ENCODE data around the gene SLC25A21. TPM values are rescaled to one million over a fixed set of nuclear protein-coding genes. Genes with fewer than 3 reads are reported as not detected.

The SLC25A21 gene
- total and polyA plus RNA-seq, 10 of the 15 experiments (the other 5 are each of a cell fraction or from before 2014, with no cell fraction given), result 0.06 to 0.72 (median 0.17) TPM; not detected in 3

DNA sequence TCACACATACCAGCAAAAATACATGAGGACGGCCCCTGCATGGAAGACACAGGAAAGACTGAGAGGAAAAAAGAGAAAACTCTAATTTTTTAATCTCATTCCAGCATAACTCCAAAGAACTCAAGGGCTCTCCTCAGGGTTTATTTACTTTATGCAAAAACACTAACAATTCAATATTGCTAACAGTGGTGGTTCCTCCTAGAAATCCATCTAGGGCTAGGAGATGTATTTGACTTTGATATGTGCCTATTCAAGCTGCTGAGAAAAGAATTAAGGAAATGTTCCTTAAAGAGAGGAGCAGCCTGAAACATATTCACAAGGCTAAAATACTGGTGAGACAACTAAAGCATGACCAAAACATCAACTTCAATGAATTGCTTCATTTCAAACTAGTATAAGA, 57.0 kb downstream of the SLC25A21 start (continued):
- TF ChIP-seq FOS (IDR thresholded peaks at IDR 0.05; ENCODE audit: borderline replicate concordance, extremely low read depth, insufficient read length) (no peak), SIN3A (IDR thresholded peaks at IDR 0.05; ENCODE audit: low read depth, low read length) (no peak)

DNA sequence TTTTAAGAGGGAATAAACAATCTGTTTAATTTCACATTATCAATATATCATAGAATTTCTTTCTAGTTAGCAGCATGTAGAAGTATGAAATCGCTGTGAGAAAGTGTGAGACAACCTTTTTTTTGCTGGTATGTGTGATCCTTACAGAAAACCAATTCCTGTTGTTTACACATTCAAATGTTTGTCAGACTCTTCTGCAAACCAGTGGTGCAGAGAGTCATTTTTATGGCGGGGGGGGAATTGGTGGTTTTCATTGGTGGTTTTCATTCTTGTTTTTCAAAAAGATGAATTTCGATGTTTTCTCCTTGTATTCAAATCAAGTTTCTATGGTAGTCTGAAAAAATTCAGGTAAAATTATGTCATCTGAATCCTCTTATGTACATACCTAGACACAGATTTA, 57.8 kb downstream of the SLC25A21 start:
- Histone ChIP-seq H3K4me3 (no peak overlapping the region), H3K9ac (ENCODE audit: control insufficient read depth, insufficient read depth, low read length) (no peak overlapping the region), H2AFZ (ENCODE audit: control insufficient read depth, low read depth, low read length) (no peak overlapping the region), H3K27ac (ENCODE audit: control insufficient read depth, insufficient read depth) (no peak overlapping the region), H3K79me2 (ENCODE audit: control insufficient read depth, insufficient read depth, low read length) (no peaks in the 10 kb centered on the region), H3K27me3 (replicated peaks in 1 of 2; ENCODE audit: control insufficient read depth in 2 of 2, insufficient read depth in 2 of 2, low read length in 1 of 2) (no peaks in the 10 kb centered on the region), H3K9me3 (replicated peaks; ENCODE audit: control insufficient read depth, insufficient read depth, low read length) (no peaks in the 10 kb centered on the region), H3K36me3 (ENCODE audit: control insufficient read depth in 2 of 2, insufficient read depth in 2 of 2, low read length in 1 of 2) (no peaks in the 10 kb centered on the region), H3K4me2 (ENCODE audit: control insufficient read depth, insufficient read depth) (no peak overlapping the region), H4K20me1 (ENCODE audit: control insufficient read depth, insufficient read depth) (no peaks in the 10 kb centered on the region), H3K4me1 (ENCODE audit: control insufficient read depth, insufficient read depth, low read length) (no peaks in the 10 kb centered on the region)
- SMC1A ChIA-PET (ENCODE audit: uncharacterized antibody, unreplicated experiment), result no interaction called here
- FAIRE-seq, result no peak
- POLR2A ChIA-PET, result no interaction called here
- CTCF ChIA-PET, result no interaction called here
- ATAC-seq, result no peak
- RAD21 ChIA-PET (ENCODE audit: unreplicated experiment), result no interaction called here
- in situ Hi-C loops (cut with MboI) (no loop called here), intact Hi-C loops (cut with micrococcal nuclease; ENCODE audit: unreplicated experiment) (no loop called here)
- 2% methylated on average over 3 of the region's 3 CpGs for WGBS (ENCODE audit: insufficient coverage, insufficient replicate concordance, low lambda C conversion rate, missing lambda C conversion rate)
- DNase-seq (ENCODE audit: low read depth, low spot score), result no peak
- no TSS peak for BruUV-seq (replicated peaks)
- TF ChIP-seq FOXK2 (IDR thresholded peaks at IDR 0.05) (no peak), ZNF24 (IDR thresholded peaks at IDR 0.05) (no peak), MYB (IDR thresholded peaks at IDR 0.05; ENCODE audit: borderline replicate concordance, low read depth, low read length) (no peak), BMI1 (IDR thresholded peaks at IDR 0.05; ENCODE audit: borderline replicate concordance) (no peak), NFXL1 (IDR thresholded peaks at IDR 0.05; ENCODE audit: borderline replicate concordance) (no peak), ZNF592 (IDR thresholded peaks at IDR 0.05) (no peak), BRCA1 (IDR thresholded peaks at IDR 0.05; ENCODE audit: low read depth, low read length) (no peak), MEF2B (IDR thresholded peaks at IDR 0.05; ENCODE audit: partially characterized antibody, poor library complexity, severe bottlenecking) (no peak)
- TF ChIP-seq, protein P1, sequence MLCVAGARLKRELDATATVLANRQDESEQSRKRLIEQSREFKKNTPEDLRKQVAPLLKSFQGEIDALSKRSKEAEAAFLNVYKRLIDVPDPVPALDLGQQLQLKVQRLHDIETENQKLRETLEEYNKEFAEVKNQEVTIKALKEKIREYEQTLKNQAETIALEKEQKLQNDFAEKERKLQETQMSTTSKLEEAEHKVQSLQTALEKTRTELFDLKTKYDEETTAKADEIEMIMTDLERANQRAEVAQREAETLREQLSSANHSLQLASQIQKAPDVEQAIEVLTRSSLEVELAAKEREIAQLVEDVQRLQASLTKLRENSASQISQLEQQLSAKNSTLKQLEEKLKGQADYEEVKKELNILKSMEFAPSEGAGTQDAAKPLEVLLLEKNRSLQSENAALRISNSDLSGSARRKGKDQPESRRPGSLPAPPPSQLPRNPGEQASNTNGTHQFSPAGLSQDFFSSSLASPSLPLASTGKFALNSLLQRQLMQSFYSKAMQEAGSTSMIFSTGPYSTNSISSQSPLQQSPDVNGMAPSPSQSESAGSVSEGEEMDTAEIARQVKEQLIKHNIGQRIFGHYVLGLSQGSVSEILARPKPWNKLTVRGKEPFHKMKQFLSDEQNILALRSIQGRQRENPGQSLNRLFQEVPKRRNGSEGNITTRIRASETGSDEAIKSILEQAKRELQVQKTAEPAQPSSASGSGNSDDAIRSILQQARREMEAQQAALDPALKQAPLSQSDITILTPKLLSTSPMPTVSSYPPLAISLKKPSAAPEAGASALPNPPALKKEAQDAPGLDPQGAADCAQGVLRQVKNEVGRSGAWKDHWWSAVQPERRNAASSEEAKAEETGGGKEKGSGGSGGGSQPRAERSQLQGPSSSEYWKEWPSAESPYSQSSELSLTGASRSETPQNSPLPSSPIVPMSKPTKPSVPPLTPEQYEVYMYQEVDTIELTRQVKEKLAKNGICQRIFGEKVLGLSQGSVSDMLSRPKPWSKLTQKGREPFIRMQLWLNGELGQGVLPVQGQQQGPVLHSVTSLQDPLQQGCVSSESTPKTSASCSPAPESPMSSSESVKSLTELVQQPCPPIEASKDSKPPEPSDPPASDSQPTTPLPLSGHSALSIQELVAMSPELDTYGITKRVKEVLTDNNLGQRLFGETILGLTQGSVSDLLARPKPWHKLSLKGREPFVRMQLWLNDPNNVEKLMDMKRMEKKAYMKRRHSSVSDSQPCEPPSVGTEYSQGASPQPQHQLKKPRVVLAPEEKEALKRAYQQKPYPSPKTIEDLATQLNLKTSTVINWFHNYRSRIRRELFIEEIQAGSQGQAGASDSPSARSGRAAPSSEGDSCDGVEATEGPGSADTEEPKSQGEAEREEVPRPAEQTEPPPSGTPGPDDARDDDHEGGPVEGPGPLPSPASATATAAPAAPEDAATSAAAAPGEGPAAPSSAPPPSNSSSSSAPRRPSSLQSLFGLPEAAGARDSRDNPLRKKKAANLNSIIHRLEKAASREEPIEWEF (IDR thresholded peaks at IDR 0.05; ENCODE audit: insufficient replicate concordance, low read depth, low read length), result no peak
- TF ChIP-seq, protein P2, sequence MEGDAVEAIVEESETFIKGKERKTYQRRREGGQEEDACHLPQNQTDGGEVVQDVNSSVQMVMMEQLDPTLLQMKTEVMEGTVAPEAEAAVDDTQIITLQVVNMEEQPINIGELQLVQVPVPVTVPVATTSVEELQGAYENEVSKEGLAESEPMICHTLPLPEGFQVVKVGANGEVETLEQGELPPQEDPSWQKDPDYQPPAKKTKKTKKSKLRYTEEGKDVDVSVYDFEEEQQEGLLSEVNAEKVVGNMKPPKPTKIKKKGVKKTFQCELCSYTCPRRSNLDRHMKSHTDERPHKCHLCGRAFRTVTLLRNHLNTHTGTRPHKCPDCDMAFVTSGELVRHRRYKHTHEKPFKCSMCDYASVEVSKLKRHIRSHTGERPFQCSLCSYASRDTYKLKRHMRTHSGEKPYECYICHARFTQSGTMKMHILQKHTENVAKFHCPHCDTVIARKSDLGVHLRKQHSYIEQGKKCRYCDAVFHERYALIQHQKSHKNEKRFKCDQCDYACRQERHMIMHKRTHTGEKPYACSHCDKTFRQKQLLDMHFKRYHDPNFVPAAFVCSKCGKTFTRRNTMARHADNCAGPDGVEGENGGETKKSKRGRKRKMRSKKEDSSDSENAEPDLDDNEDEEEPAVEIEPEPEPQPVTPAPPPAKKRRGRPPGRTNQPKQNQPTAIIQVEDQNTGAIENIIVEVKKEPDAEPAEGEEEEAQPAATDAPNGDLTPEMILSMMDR (IDR thresholded peaks at IDR 0.05 in 2 of 3, conservative IDR thresholded peaks at IDR 0.05 in 1 of 3; ENCODE audit: control insufficient read depth in 2 of 3, extremely low read depth in 1 of 3, insufficient read depth in 1 of 3, low read depth in 3 of 3, low read length in 3 of 3), result no peak

Measured in GM12878 (cell line).